ENCODE measurements around the gene TREML1.
"Not testable (repeated sequence)": the region's sequence is repeated elsewhere in the genome, so short reads cannot be mapped to it uniquely, and the experiment has no call there.

TREML1 gene

GRCh38 chr6:41136911-41137310, 17.2 kb downstream of the TREML1 start:
- no peak for FAIRE-seq

GRCh38 chr6:41135062-41135832, 18.9 kb downstream of the TREML1 start:
- no peak for FAIRE-seq

DNA sequence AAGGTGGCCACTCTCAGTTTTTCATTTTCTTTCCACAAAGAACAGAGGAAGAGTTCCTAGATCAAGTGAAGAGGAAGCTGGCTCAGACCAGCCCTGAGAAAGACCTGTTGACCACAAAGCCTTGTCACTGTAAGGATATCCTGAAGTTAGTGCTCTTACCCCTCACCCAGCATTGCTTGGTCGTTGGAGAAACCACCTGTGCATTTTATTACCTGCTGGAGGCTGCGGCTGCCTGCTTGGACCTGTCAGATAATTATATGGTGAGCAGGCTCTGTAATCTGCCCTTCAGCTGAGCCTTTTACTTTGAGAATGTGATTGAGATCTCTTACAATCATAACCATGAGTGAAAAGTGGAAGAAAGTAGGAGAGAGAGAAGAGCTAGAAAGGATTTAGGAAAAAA, 21.9 kb downstream of the TREML1 start:
- FAIRE-seq: no peak

- no peak for FAIRE-seq
Observed at GRCh38 chr6:41125282-41125681, 28.9 kb downstream of the TREML1 start.

DNA sequence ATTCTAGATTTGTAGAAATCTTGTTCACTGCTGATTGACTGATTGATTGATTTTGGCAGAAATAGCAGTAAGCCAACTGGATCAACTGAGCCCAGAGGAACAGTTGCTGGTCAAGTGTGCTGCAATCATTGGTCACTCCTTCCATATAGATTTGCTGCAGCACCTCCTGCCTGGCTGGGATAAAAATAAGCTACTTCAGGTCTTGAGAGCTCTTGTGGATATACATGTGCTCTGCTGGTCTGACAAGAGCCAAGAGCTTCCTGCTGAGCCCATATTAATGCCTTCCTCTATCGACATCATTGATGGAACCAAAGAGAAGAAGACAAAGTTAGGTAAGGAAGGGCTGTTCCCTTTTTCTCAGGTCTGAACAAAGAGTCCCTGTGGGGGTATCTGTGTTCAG, 31.2 kb downstream of the TREML1 start:
- FAIRE-seq: no peak

DNA sequence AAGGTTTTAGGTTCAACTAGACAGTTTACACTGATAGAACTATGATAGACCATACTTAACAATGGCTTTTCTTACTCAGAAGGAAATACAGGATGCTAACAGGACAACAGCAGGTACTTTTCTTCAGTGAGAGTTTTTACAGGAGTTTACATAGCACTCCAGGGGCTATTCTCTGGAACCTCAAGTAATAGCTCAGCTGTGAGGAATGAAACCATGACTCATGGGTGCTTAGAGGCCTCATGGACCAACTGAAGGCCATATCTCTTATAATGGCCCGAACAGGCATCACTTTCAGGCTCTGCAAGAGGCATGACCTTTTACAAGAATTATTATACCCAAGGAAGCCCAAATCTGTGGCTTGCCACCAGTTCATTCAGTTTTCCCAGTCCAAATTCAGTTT, 31.8 kb downstream of the TREML1 start:
- no peak for FAIRE-seq

- no peak for FAIRE-seq
Observed at GRCh38 chr6:41120058-41120457, 34.1 kb downstream of the TREML1 start.

DNA sequence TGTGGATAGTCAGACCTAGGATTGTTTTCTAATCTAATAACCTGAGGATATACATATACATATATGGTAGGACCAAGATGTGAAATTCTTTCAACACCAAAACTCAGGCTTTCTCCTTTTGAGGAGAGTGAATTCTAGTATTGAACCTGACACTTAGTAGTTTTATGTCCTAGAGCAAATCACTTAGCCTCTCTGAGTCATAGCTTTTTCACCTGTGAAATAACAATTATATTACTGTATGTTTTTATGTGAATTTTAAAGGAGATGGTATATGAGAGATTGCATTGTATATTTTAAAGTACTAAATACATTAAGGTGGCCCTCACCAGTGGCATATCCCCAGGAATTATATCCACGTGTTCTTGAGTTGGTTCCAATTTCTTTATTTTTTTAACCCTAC, 34.6 kb downstream of the TREML1 start:
- FAIRE-seq: no peak

DNA sequence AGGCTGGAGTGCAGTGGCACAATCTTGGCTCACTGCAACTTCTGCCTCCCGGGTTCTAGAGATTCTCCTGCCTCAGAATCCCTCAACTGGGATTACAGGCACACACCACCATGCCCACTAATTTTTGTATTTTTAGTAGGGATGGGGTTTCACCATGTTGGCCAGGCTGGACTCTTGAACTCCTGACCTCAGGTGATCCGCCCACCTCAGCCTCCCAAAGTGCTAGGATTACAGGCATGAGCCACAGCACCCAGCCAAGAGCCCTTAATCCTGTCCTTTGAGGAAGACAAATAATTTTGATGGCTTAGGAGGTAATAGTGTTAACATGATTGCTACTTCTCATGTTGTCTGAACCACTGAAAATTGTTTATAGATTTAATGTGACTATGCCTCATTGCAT, 39.1 kb downstream of the TREML1 start:
- FAIRE-seq: not testable (repeated sequence)

DNA sequence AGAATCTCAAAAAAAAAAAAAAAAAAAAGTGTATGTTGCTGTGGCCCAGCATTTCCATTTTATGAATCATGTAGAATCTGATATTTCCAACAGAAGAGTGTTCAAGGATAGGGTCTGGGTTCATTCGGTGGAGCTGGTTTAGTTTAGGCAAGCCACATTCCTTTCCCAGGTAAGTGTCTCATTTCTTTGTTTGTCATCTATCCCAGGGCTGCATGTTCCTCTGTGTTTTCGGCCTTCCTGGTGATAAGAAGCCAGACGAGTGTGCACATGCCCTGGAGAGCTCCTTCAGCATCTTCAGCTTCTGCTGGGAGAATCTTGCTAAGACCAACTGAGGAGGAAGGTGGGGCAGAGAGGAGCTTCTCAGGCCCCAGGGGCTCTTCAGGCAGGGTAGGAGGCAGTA, 43.1 kb downstream of the TREML1 start:
- FAIRE-seq: no peak

- FAIRE-seq: no peak
Observed at GRCh38 chr6:41103847-41104246, 50.3 kb downstream of the TREML1 start.

- no peak for FAIRE-seq
Observed at GRCh38 chr6:41100871-41101287, 53.3 kb downstream of the TREML1 start.
